ENCODE data around the gene GPLD1.

- TF ChIP-seq, protein P1, sequence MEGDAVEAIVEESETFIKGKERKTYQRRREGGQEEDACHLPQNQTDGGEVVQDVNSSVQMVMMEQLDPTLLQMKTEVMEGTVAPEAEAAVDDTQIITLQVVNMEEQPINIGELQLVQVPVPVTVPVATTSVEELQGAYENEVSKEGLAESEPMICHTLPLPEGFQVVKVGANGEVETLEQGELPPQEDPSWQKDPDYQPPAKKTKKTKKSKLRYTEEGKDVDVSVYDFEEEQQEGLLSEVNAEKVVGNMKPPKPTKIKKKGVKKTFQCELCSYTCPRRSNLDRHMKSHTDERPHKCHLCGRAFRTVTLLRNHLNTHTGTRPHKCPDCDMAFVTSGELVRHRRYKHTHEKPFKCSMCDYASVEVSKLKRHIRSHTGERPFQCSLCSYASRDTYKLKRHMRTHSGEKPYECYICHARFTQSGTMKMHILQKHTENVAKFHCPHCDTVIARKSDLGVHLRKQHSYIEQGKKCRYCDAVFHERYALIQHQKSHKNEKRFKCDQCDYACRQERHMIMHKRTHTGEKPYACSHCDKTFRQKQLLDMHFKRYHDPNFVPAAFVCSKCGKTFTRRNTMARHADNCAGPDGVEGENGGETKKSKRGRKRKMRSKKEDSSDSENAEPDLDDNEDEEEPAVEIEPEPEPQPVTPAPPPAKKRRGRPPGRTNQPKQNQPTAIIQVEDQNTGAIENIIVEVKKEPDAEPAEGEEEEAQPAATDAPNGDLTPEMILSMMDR (IDR thresholded peaks at IDR 0.05 in 8 of 11, conservative IDR thresholded peaks at IDR 0.05 in 3 of 11) = no peak
- no peak for TF ChIP-seq POLR2A (IDR thresholded peaks at IDR 0.05)
Measured at GRCh38 chr6:24429146-24429545, 60.2 kb downstream of the GPLD1 start.
